SJCRH30 (cell line): ENCODE measurements around the gene SEC14L1. TPM values are rescaled to one million over a fixed set of nuclear protein-coding genes. Genes with fewer than 3 reads are reported as not detected.
"Not testable (repeated sequence)": the region's sequence is repeated elsewhere in the genome, so short reads cannot be mapped to it uniquely, and the experiment has no call there.

ENCODE experiments used
- DNase-seq, 2 experiments: peaks; one replicate each; pipeline ENCODE4 v3.0.0-alpha.2; 2015 to 2020
- H3K27ac ChIP-seq: fragments of 250-450 bp; sonication (Bioruptor Pico); 2 replicates; pipeline ENCODE4 v1.5.1; 2020; ENCODE audit warnings: mild to moderate bottlenecking, moderate library complexity
- H3K27me3 ChIP-seq: fragments of 250-450 bp; sonication (Bioruptor Pico); 2 replicates; pipeline ENCODE4 v1.5.1; 2020; ENCODE audit warnings: mild to moderate bottlenecking, moderate library complexity
- H3K36me3 ChIP-seq: fragments of 250-450 bp; sonication (Bioruptor Pico); 2 replicates; pipeline ENCODE4 v1.5.1; 2020; ENCODE audit warnings: mild to moderate bottlenecking, moderate library complexity
- H3K4me1 ChIP-seq: fragments of 250-450 bp; sonication (Bioruptor Pico); 2 replicates; pipeline ENCODE4 v1.5.1; 2020; ENCODE audit warnings: mild to moderate bottlenecking, moderate library complexity
- H3K4me3 ChIP-seq: fragments of 250-450 bp; sonication (Bioruptor Pico); 2 replicates; pipeline ENCODE4 v1.5.1; 2020; ENCODE audit warnings: mild to moderate bottlenecking, moderate library complexity
- H3K9me3 ChIP-seq: fragments of 250-450 bp; sonication (Bioruptor Pico); replicated peaks from 2 replicates; pipeline ENCODE4 v1.5.1; 2020; ENCODE audit warnings: mild to moderate bottlenecking, moderate library complexity
- total RNA-seq: library from RNA; depleted of rRNA; stranded (reverse); fragments of >200 nt; shearing (Covaris generic); gene quantifications from 2 replicates; pipeline ENCODE4 v1.2.3, GENCODE V29; 2014

The SEC14L1 gene
- total RNA-seq, 1 experiment from 2014 or later: 50.0 TPM

DNA sequence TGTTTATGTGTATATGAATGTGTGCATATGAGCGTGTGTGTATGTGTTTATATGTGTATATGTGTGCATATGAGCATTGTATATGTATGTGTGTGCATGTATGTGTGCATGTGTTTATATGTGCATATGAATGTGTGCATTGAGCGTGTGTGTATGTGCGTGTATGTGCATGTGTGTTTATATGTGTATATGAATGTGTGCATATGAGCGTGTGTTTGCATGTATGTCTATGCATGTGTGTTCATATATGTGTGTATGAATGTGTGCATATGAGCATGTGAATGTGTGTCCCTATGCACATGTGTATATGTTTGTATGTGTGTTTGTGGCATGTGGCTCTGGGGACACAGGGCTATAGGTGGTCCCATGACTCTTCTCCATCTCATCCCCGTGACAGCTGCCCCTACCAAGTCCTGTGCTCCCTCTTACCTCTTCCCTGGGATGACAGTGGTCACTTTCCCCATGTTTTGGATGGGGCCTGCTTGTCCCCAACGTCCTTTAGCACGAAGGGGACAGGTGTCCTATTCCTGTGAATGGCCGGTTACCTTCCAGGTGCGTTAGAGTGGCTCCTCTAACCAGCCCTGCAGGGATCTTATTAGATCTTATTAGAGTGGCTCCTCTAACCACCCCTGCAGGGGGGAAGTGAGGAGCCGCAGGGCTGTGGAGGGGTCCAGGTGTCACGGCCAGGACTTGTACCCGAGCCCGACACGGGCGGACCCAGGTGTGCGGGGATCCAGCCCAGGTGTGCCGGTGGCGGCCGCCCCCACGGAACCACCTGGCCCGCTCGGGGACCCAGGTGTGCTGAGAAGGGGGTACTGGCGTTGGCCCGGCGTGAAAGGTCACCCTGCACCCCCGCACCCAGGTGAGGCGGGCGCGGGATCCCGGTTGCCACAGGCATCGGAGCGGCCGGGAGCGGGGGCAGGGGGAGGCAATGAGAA lies 105.6 kb downstream of the SEC14L1 start:
- Histone ChIP-seq H3K36me3 (no peaks in the 10 kb centered on the region), H3K4me3 (peak overlapping the region; percentile 42), H3K9me3 (no peaks in the 10 kb centered on the region), H3K4me1 (no peaks in the 10 kb centered on the region), H3K27ac (no peak overlapping the region), H3K27me3 (peaks cover 10% of the 10 kb centered on the region)
- DNase-seq: no peak

DNA sequence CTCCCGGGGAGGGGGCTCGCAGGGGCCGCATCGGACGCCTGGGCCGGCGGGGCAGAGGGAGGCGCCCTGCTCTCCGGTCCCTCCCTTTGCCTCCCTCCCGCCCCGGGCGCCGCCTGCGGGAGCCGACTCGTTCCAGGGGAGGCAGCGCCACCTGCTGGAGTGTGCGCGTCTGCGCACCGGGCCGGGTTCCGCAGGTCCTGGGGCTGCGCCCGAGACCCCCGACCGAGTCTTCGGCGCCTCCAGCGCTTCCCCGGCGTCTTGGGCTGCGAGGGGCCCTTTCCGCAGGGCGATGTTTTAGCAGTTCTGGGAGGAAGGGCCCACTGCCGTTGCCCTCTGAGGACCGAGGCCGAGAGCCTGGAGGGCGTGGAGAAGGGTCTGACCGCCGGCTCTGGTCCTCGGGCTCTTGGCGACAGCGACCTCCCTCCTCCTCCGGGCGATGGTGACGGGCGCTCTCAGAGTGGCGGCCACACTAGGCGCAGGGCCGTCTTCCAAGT lies 106.3 kb downstream of the SEC14L1 start:
- no peak overlapping the region for H3K27ac ChIP-seq
- DNase-seq: peak; percentile 87 to 91

DNA sequence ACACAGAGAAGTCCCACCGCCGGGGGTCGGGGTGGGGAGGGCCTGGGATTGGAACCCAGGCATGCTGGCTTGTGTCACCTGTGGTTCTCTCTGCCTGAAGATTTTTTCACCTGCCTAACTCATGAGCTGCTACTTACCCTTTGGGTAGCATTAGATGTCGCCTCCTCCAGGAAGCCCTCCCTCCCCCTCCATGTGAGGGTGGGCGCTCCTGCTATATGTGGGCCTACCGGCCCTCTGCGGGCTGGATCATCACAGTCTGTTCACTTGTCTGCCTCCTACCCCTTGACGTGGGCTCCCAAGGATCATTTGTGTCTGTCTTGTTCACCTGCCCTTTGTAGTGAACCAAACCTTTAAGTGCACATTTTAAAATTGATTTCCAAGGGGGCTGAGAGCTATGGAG lies 106.8 kb downstream of the SEC14L1 start:
- Histone ChIP-seq H3K36me3 (no peaks in the 10 kb centered on the region), H3K27ac (no peak overlapping the region), H3K9me3 (no peaks in the 10 kb centered on the region), H3K4me3 (no peak overlapping the region), H3K27me3 (peaks cover 20% of the 10 kb centered on the region), H3K4me1 (no peaks in the 10 kb centered on the region)
- DNase-seq: no peak

More for the DNA sequence above, 106.3 kb downstream of the SEC14L1 start:
- Histone ChIP-seq H3K27me3 (peaks cover 18% of the 10 kb centered on the region), H3K9me3 (no peaks in the 10 kb centered on the region), H3K36me3 (no peaks in the 10 kb centered on the region), H3K4me3 (peak overlapping the region; percentile 42), H3K4me1 (no peaks in the 10 kb centered on the region)

DNA sequence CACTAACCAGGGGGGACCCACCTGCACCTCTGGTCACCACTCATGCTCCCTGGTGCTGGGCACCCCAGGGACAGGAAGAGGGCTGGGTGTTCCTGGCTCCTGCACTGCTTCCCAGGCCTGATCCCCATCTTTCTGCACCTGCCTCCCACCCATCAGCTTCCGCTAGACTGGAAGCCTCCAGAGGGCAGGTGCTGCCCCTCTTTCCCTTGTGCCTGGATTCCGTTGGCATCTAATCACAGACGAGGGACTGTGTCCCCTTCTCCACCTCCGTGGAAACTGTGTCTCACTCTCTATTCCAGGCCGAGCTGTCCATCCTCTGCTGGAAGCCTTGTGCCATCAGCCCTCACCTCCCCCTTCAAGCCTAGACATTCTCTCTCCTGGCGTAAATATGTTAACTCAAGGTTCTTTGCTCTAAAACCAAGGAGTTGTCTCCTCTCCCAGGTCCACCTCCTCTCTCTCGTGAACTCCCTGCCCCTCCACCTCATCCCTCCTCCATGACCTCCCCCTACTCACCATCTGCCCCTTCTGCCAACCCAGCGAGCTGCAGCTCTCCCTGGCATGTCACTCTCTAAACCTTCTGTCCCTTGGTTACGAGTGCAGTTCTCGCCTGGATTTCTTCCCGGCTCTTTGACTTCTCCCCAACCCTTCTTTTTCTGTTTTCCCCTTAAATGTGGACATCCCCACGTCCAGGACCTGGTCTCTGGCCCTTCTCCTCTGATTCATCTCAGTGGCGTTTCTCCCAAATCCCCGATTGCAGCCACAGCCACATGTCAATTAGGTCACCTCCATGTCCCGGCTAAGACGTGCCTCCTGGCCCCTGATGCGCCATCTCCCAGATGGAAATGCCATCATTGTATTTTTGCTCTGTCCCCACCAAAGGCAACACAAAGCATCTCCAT lies 107.7 kb downstream of the SEC14L1 start:
- H3K36me3 ChIP-seq: no peaks in the 10 kb centered on the region
- peaks cover 20% of the 10 kb centered on the region for H3K27me3 ChIP-seq
- H3K27ac ChIP-seq: no peak overlapping the region
- H3K9me3 ChIP-seq: no peaks in the 10 kb centered on the region
- DNase-seq: no peak
- H3K4me3 ChIP-seq: no peak overlapping the region
- H3K4me1 ChIP-seq: no peaks in the 10 kb centered on the region

DNA sequence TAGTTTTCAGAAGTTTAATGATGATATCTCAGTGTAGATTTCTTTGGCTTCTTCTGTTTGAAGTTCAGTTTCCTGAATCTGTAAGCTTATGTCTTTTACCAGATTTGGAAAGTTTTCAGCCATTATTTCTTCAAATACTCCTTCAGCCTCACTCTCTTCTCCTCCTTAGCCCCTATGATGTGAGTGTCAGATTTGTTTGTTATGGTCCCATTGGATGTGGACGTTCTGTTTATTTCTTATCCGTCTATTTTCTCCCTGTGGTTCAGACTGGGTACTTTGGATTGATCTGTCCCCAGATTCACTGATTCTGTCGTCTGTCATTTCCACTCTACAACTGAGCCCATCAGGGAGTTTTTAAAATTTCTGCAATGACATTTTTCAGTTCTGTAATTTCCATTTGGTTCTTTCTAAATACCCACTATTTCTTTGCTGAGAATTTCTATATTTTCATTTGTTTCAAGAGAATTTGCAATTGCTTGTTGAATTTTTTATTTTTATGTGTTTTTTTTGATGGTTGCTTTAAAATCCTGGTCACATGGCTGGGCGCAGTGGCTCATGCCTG lies 110.9 kb downstream of the SEC14L1 start:
- H3K27me3 ChIP-seq: peaks cover 22% of the 10 kb centered on the region
- no peak overlapping the region for H3K4me3 ChIP-seq
- no peaks in the 10 kb centered on the region for H3K36me3 ChIP-seq
- H3K9me3 ChIP-seq: no peaks in the 10 kb centered on the region
- H3K27ac ChIP-seq: no peak overlapping the region
- no peak for DNase-seq
- H3K4me1 ChIP-seq: peaks cover 8% of the 10 kb centered on the region; the same call in 1 of the 2 replicates

DNA sequence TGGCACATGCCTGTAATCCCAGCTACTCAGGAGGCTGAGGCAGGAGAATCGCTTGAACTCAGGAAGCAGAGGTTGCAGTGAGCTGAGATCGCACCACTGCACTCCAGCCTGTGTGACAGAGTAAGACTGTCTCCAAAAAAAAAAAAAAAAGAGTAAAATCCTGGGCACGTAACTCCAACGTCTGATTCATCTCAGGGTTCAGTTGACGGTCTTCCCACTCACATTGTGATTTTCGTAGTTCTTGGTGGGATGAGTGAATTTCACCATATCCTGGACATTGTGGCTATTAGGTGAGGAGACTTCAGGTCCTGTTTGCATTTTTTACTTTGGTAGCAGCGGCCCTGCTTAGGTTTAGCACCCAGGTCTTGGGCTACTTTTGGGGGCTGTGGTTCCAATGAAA lies 111.5 kb downstream of the SEC14L1 start:
- H3K27me3 ChIP-seq: peaks cover 22% of the 10 kb centered on the region
- not testable (repeated sequence) for H3K9me3 ChIP-seq, H3K4me3 ChIP-seq, H3K4me1 ChIP-seq, H3K27ac ChIP-seq, H3K36me3 ChIP-seq, DNase-seq

DNA sequence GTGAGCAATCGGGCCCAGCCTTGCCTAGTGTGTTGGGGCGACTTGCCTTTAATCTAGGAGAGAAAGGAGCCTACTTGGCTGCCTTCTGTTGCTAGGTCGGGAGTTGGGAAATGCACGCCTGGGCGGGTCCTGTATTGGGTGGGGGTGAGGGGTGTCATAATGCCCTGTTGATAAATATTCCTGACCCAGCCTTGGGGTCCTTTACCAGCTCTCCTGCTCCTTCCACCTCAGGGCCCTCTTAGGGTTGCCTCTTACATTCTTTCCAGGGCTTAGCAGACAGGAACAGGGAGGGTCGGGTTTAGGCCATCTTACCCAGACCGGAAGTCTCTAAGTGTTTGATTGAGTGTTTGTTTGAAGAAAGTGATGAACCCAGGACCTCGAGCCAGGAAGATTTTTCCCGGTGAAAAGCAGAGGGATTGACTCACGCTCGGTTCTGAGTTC lies 112.9 kb downstream of the SEC14L1 start:
- no peak overlapping the region for H3K27ac ChIP-seq
- H3K27me3 ChIP-seq: peaks cover 22% of the 10 kb centered on the region
- H3K36me3 ChIP-seq: no peaks in the 10 kb centered on the region
- no peak for DNase-seq
- no peak overlapping the region for H3K4me3 ChIP-seq
- no peaks in the 10 kb centered on the region for H3K9me3 ChIP-seq
- peaks cover 8% of the 10 kb centered on the region; the same call in 1 of the 2 replicates for H3K4me1 ChIP-seq

DNA sequence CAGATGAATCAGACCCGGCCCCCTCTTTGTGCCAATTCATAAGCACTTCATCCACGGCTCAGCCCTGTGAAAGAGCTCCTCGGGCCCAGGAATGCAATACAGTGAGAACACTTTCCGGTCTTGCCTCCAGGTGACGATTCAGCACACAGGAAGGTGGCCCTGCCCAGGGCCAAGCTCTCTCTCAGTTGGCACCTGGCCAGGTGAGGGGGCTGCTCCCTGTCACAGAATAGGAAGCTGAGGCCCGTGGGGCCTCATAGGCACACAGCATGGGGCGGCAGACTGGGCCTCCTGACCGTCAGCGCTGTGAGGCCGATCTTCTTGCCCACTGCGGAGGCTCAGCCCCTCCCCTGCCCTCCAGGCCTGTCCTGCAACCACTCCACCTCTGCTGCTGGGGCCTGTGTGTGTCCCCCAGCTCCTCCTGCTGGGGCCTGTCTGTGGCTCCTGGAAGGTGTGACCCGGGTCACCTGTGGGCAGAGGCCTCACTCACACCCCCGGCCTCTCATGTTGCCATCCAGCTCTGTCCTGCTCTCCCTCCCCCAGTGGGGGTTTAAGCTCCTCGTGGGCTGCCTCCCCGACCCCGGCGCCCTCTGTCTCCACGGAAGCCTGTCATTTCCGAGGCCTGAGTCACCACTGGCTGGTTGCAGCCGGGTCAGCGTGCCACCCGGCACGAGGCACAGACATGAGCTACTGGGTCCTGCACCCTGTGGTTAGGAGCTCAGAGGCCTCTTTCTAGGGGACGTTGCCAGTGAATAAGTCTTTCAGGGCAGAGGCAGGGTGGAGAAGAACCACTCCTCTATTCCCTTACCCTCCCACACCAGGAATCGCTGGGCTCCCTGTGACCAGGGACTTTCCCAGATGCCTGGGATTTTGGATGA lies 114.4 kb downstream of the SEC14L1 start:
- no peak overlapping the region for H3K27ac ChIP-seq
- H3K27me3 ChIP-seq: peaks cover 18% of the 10 kb centered on the region
- H3K9me3 ChIP-seq: no peaks in the 10 kb centered on the region
- H3K4me3 ChIP-seq: peak overlapping the region; percentile 16
- H3K36me3 ChIP-seq: no peaks in the 10 kb centered on the region
- peak; percentile 57 to 70 for DNase-seq
- H3K4me1 ChIP-seq: peaks cover 8% of the 10 kb centered on the region; the same call in 1 of the 2 replicates

DNA sequence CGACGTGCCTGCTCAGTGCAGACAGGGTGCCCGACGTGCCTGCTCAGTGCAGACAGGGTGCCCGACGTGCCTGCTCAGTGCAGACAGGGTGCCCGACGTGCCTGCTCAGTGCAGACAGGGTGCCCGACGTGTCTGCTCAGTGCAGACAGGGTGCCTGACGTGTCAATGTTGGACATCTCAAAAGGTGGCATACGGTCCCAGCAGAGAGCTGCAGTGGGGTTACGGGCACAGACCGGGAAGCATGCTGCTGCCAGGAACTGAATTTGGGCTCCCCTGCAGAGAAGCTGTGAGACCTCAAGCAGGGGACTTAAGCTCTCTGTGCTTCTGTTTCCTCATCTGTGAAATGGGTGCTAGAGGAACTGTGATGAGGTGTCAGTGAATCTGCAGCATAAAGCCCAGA lies 115.2 kb downstream of the SEC14L1 start:
- H3K4me3 ChIP-seq, H3K27ac ChIP-seq, H3K36me3 ChIP-seq, H3K9me3 ChIP-seq, DNase-seq, H3K4me1 ChIP-seq: not testable (repeated sequence)
- peaks cover 12% of the 10 kb centered on the region for H3K27me3 ChIP-seq

DNA sequence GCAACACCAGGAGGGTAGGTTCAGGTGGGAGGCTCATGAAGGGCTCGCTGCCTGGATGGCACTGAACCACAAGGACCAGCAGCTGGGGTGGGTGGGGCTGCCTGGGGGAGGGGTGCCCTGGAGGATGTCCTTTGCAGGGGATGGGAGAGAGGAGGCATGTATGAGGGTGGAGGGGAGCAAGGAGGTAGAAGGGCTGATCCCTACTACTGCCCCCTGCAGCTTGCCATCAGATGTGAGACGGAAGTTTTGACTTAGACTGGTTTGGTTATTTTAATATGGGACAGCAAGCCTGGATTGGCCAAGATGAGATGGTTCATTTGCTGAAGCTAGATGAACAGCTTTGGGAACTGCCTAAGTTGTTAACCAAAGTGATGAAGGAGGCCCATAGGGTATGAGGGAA lies 115.9 kb downstream of the SEC14L1 start:
- Histone ChIP-seq H3K27ac (no peak overlapping the region), H3K27me3 (peaks cover 10% of the 10 kb centered on the region), H3K9me3 (no peaks in the 10 kb centered on the region), H3K36me3 (no peaks in the 10 kb centered on the region), H3K4me3 (no peak overlapping the region), H3K4me1 (peaks cover 8% of the 10 kb centered on the region; the same call in 1 of the 2 replicates)
- DNase-seq: no peak

DNA sequence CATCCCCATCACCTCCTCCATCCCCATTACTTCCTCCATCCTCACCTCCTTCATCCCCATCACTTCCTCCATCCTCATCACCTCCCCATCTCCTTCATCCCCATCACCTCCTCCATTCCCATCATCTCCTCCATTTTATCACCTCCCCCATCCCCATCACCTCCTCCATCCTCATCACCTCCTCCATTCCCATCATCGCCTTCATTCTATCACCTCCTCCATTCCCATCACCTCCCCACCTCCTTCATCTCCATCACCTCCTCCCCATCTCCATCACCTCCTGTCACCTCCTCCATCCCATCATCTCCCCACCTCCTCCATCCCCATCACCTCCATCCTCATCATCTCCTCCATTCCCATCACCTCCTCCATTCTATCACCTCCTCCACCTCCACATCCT lies 116.4 kb downstream of the SEC14L1 start:
- peaks cover 8% of the 10 kb centered on the region; the same call in 1 of the 2 replicates for H3K4me1 ChIP-seq
- DNase-seq: no peak
- H3K9me3 ChIP-seq: no peaks in the 10 kb centered on the region
- H3K27me3 ChIP-seq: peaks cover 6% of the 10 kb centered on the region
- no peak overlapping the region for H3K4me3 ChIP-seq
- no peak overlapping the region for H3K27ac ChIP-seq
- H3K36me3 ChIP-seq: no peaks in the 10 kb centered on the region

DNA sequence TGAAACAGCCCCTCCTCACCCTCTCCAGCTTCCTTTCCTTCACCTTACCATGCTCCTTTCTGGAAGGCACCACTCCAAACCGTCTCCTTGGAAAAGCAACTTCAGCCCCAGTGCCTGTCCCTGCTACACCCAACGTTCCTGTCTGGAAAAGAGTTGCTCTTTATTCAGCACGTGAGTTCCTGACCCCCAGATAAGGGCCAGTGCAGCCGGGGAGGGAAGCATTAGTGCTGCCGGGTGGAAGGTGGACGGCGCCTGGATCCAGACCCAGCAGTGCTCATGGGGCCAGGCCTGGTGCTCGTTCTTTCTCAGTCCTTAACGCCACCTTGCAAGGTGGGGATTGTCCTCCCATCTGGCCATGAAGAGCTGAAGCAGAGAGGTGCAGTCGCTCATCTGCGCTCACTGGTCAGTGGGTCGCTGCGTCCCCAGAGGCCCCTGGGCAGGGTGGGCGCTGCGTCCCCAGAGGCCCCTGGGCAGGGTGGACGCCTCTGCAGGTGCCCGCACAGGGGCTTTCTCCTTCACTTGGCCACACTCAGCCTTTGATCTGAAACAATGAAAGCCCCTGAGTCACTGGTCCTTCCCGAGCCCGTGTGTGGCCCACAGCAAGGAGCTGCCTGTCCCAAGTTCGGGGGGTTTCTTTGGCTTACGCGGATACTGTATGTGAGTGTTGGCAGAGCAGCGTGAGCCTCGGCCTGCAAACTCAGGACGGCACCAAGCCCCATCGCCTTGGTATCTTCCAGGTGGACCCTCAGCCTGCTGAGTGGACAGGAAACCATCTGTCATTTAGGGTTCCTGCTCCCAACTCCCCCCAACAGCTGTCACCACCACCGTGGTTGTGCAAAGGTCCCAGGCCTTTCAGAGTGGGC lies 117.1 kb downstream of the SEC14L1 start:
- peaks cover 8% of the 10 kb centered on the region; the same call in 1 of the 2 replicates for H3K4me1 ChIP-seq

DNA sequence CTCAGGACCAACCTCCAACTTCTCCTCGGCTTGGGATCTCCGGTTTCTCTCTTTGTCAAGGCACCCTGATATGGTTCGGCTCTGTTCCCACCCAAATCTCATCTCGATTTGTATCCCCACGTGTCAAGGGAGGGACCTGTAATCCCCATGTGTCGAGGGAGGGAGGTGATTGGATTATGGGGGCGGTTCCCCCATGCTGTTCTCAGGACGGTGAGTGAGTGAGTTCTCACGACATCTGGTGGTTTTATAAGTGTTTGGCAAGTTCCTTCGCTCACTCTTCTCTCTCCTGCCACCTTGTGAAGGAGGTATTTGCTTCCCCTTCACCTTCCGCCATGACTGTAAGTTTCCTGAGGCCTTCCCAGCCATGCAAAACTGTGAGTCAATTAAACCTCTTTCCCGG lies 117.9 kb downstream of the SEC14L1 start:
- Histone ChIP-seq H3K36me3 (no peaks in the 10 kb centered on the region), H3K9me3 (no peaks in the 10 kb centered on the region), H3K27me3 (peaks cover 4% of the 10 kb centered on the region; the same call in 1 of the 2 replicates), H3K27ac (no peak overlapping the region), H3K4me3 (no peak overlapping the region), H3K4me1 (peaks cover 8% of the 10 kb centered on the region; the same call in 1 of the 2 replicates)
- no peak for DNase-seq

More for the DNA sequence above, 117.1 kb downstream of the SEC14L1 start:
- Histone ChIP-seq H3K27ac (no peak overlapping the region), H3K9me3 (no peaks in the 10 kb centered on the region), H3K36me3 (no peaks in the 10 kb centered on the region), H3K4me3 (no peak overlapping the region), H3K27me3 (peaks cover 4% of the 10 kb centered on the region; the same call in 1 of the 2 replicates)
- DNase-seq: no peak
